ENCODE measurements around the gene SLC15A4.

DNA sequence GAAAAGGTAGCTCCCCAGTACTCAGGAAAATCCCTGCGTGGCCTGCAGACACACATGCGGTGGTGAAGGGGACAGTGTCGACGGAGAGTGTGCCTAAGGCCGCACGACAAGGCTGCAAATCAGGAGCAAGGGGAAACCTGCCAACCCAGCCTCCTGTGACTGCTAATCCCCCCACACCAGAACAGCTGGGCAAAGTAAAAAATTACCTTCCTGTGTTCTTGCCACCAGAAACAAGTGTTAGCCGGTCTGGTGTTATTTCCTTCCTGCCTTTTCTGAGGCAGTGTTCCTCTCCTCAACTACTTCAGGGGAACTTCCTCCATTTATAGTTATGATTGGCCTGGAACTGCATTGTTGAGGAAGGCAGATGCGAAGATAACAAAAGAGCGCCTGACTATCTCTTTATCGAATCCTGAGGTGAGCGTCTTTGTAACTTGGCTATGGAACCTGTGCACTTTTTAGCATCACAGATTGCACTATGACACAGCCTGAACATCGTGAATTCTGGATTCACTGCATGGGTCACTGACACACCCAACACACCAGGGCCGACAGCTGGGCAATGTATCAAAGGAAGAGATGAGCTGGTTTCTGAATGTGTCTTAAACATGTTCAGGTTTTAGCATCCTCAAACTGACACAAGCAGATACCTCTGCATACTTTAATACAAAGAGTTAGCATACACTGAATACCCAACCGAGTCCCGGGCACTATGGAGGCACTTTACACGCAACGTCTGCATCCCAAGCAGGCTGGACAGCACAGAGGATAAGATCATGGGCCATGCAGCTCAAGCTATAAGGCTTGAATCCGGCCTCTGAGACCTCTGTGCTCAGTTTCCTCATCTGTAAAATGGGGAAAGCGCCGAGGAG lies 28.9 kb downstream of the SLC15A4 start:
- TF ChIP-seq, protein P1, sequence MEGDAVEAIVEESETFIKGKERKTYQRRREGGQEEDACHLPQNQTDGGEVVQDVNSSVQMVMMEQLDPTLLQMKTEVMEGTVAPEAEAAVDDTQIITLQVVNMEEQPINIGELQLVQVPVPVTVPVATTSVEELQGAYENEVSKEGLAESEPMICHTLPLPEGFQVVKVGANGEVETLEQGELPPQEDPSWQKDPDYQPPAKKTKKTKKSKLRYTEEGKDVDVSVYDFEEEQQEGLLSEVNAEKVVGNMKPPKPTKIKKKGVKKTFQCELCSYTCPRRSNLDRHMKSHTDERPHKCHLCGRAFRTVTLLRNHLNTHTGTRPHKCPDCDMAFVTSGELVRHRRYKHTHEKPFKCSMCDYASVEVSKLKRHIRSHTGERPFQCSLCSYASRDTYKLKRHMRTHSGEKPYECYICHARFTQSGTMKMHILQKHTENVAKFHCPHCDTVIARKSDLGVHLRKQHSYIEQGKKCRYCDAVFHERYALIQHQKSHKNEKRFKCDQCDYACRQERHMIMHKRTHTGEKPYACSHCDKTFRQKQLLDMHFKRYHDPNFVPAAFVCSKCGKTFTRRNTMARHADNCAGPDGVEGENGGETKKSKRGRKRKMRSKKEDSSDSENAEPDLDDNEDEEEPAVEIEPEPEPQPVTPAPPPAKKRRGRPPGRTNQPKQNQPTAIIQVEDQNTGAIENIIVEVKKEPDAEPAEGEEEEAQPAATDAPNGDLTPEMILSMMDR (IDR thresholded peaks at IDR 0.05; ENCODE audit: insufficient read depth, low read length, poor library complexity, severe bottlenecking) = no peak
- no peak for TF ChIP-seq EZH2phosphoT487 (conservative IDR thresholded peaks at IDR 0.05; ENCODE audit: low read length)
